Small intestine (tissue), 7 donors: Measurements from ENCODE around the gene STXBP5. TPM values are rescaled to one million over a fixed set of nuclear protein-coding genes. Genes with fewer than 3 reads are reported as not detected.

Source experiments
- DNase-seq, 2 donors: peaks; one replicate each; pipeline versions ENCODE4 v3.0.0 to v3.0.0-alpha.2; 2013
- FAIRE-seq: peaks from 2 replicates; lab custom pipeline; 2012; peaks lifted over from hg19 to GRCh38; lab: Jason Lieb, UNC
- H3K27ac ChIP-seq, 3 donors: one replicate each; pipeline ENCODE4 v1.5.1; 2013; ENCODE audit warnings: low read length in 2 of 3, mild to moderate bottlenecking in 2 of 3, control low read depth in 1 of 3, inconsistent platforms in 1 of 3, low read depth in 1 of 3, moderate library complexity in 1 of 3
- H3K27me3 ChIP-seq, 3 donors: one replicate each; pipeline ENCODE4 v1.6.1; 2013; ENCODE audit warnings: low read length in 3 of 3, inconsistent platforms in 1 of 3; ENCODE audit not compliant: control insufficient read depth in 3 of 3, insufficient read depth in 3 of 3
- H3K36me3 ChIP-seq, 3 donors: one replicate each; pipeline ENCODE4 v1.6.1; 2013; ENCODE audit warnings: low read length in 3 of 3, inconsistent platforms in 1 of 3, low read depth in 1 of 3, mild to moderate bottlenecking in 1 of 3, moderate library complexity in 1 of 3; ENCODE audit not compliant: control insufficient read depth in 3 of 3, insufficient read depth in 2 of 3
- H3K4me1 ChIP-seq, 3 donors: one replicate each; pipeline ENCODE4 v1.6.1; 2013; ENCODE audit warnings: low read length in 2 of 3, inconsistent platforms in 1 of 3, low read depth in 1 of 3, mild to moderate bottlenecking in 1 of 3, moderate library complexity in 1 of 3; ENCODE audit not compliant: control insufficient read depth in 3 of 3, insufficient read depth in 2 of 3
- H3K4me3 ChIP-seq, 3 donors: one replicate each; pipeline ENCODE4 v1.5.1; 2013; ENCODE audit warnings: low read length in 3 of 3, control low read depth in 1 of 3, inconsistent platforms in 1 of 3, low read depth in 1 of 3, mild to moderate bottlenecking in 1 of 3, moderate library complexity in 1 of 3
- H3K9me3 ChIP-seq, 2 donors: one replicate each; pipeline ENCODE4 v1.6.1; 2013; ENCODE audit warnings: low read depth in 1 of 2, low read length in 1 of 2; ENCODE audit not compliant: control insufficient read depth in 2 of 2, insufficient read depth in 1 of 2
- WGBS, 3 donors: extraction: QIAGEN DNeasy Blood & Tissue Kit; methylation state at CpG; one replicate each; pipeline ENCODE4 v1.1.7; 2013; 5-methylcytosine and 5-hydroxymethylcytosine counted together
- polyA plus RNA-seq, 4 donors: library from polyadenylated mRNA; stranded (reverse) in 3 of 4; unstranded in 1 of 4; fragments of 200-250 nt in 3 of 4; fragments of 120-200 nt in 1 of 4; gene quantifications; one replicate each; pipeline versions ENCODE4 v1.2.1 to v1.2.3, GENCODE V29; 2013
- donor health status: healthy with polysubstance abuse.
- donor health status: control.
- donor health status: control.
- donor health status: Bipolar disorder and iron deficiency.
- donor health status: healthy.

STXBP5 gene
- polyA plus RNA-seq, 4 donors: 10.8 to 25.0 (median 16.6) TPM

GRCh38 chr6:147211349-147211748, 7.1 kb downstream of the STXBP5 start:
- H3K4me3 ChIP-seq: no peak overlapping the region
- H3K9me3 ChIP-seq: no peaks in the 10 kb centered on the region
- peaks cover 0 to 10% (median 3%) of the 10 kb centered on the region in 3 donors for H3K36me3 ChIP-seq
- H3K27me3 ChIP-seq: no peaks in the 10 kb centered on the region
- WGBS, 3 donors: 90 to 98% (median 98%) methylated on average over 2 of the region's 2 CpGs
- FAIRE-seq (no peak), DNase-seq (no peak)
- no peaks in the 10 kb centered on the region for H3K4me1 ChIP-seq
- H3K27ac ChIP-seq: no peak overlapping the region

GRCh38 chr6:147211831-147212230, 7.6 kb downstream of the STXBP5 start:
- no peaks in the 10 kb centered on the region for H3K4me1 ChIP-seq

GRCh38 chr6:147212622-147213021, 8.4 kb downstream of the STXBP5 start:
- Histone ChIP-seq H3K9me3 (no peaks in the 10 kb centered on the region), H3K27ac (no peak overlapping the region), H3K4me1 (no peaks in the 10 kb centered on the region), H3K4me3 (no peak overlapping the region), H3K36me3 (peaks cover 0 to 10% (median 3%) of the 10 kb centered on the region in 3 donors), H3K27me3 (no peaks in the 10 kb centered on the region)
- no peak for DNase-seq
- 96 to 98% (median 97%) methylated on average over 1 of the region's 1 CpG for WGBS, 3 donors
- no peak for FAIRE-seq

More at GRCh38 chr6:147211831-147212230, 7.6 kb downstream of the STXBP5 start:
- Histone ChIP-seq H3K36me3 (peaks cover 0 to 10% (median 3%) of the 10 kb centered on the region in 3 donors), H3K27ac (no peak overlapping the region), H3K4me3 (no peak overlapping the region), H3K9me3 (no peaks in the 10 kb centered on the region), H3K27me3 (no peaks in the 10 kb centered on the region)
- WGBS, 3 donors: 93 to 99% (median 96%) methylated on average over 4 of the region's 4 CpGs
- no peak for FAIRE-seq
- no peak for DNase-seq

- no peaks in the 10 kb centered on the region for H3K4me1 ChIP-seq
- DNase-seq (no peak), FAIRE-seq (no peak)
- 9 to 54% (median 41%) methylated on average over 1 of the region's 1 CpG for WGBS, 3 donors
- H3K27me3 ChIP-seq: no peaks in the 10 kb centered on the region
- no peak overlapping the region for H3K4me3 ChIP-seq
- H3K9me3 ChIP-seq: no peaks in the 10 kb centered on the region
- H3K27ac ChIP-seq: no peak overlapping the region
- H3K36me3 ChIP-seq: peaks cover 0 to 13% (median 3%) of the 10 kb centered on the region in 3 donors
These were observed 9.6 kb downstream of the STXBP5 start for GRCh38 chr6:147213772-147214171.

GRCh38 chr6:147214248-147215227, 10.3 kb downstream of the STXBP5 start:
- no peaks in the 10 kb centered on the region for H3K27me3 ChIP-seq
- H3K36me3 ChIP-seq: peaks cover 0 to 13% (median 3%) of the 10 kb centered on the region in 3 donors
- no peak overlapping the region for H3K4me3 ChIP-seq
- DNase-seq (no peak), FAIRE-seq (no peak)
- WGBS, 3 donors: 89 to 97% (median 95%) methylated on average over 6 of the region's 6 CpGs
- no peaks in the 10 kb centered on the region for H3K4me1 ChIP-seq
- H3K9me3 ChIP-seq: no peaks in the 10 kb centered on the region
- H3K27ac ChIP-seq: no peak overlapping the region

- H3K9me3 ChIP-seq: no peaks in the 10 kb centered on the region
- peaks cover 0 to 10% (median 0%) of the 10 kb centered on the region in 3 donors for H3K36me3 ChIP-seq
- DNase-seq: no peak
- no peak overlapping the region for H3K27ac ChIP-seq
- no peaks in the 10 kb centered on the region for H3K27me3 ChIP-seq
- FAIRE-seq: no peak
- WGBS, 3 donors: 60 to 97% (median 84%) methylated on average over 3 of the region's 3 CpGs
- peaks cover 0 to 1% (median 0%) of the 10 kb centered on the region in 3 donors for H3K4me1 ChIP-seq
- H3K4me3 ChIP-seq: no peak overlapping the region
These were observed 12.7 kb downstream of the STXBP5 start for GRCh38 chr6:147216915-147217314.

- peak in 1 of 2 donors; percentile 30 for DNase-seq
- Histone ChIP-seq H3K4me1 (peaks cover 0 to 7% (median 3%) of the 10 kb centered on the region in 3 donors), H3K27ac (no peak overlapping the region), H3K9me3 (no peaks in the 10 kb centered on the region), H3K36me3 (peaks cover 0 to 10% (median 0%) of the 10 kb centered on the region in 3 donors), H3K4me3 (no peak overlapping the region), H3K27me3 (no peaks in the 10 kb centered on the region)
- WGBS, 3 donors: 38 to 70% (median 63%) methylated on average over 2 of the region's 2 CpGs
- no peak for FAIRE-seq
These were observed 13.7 kb downstream of the STXBP5 start for GRCh38 chr6:147217840-147218404.

- 93 to 95% (median 94%) methylated on average over 3 of the region's 3 CpGs for WGBS, 3 donors
- DNase-seq: no peak
- Histone ChIP-seq H3K4me1 (peaks cover 0 to 7% (median 3%) of the 10 kb centered on the region in 3 donors), H3K27me3 (no peaks in the 10 kb centered on the region), H3K9me3 (no peaks in the 10 kb centered on the region), H3K27ac (no peak overlapping the region), H3K4me3 (no peak overlapping the region), H3K36me3 (peaks cover 0 to 7% (median 1%) of the 10 kb centered on the region in 3 donors)
- FAIRE-seq: no peak
These were observed 14.6 kb downstream of the STXBP5 start for GRCh38 chr6:147218797-147219196.
